Adrenal gland (tissue), 12 donors: Measurements from ENCODE around the gene GFOD2. TPM values are rescaled to one million over a fixed set of nuclear protein-coding genes. Genes with fewer than 3 reads are reported as not detected.
A peak's percentile ranks its signal among the peaks of the same experiment; 100 is the strongest.

Source experiments
- DNase-seq, 7 donors: peaks; one replicate each; pipeline ENCODE4 v3.0.0-alpha.2; 2019 to 2020
- H3K27ac ChIP-seq, 5 donors: fragments of 200-600 bp; sonication (generic) in 4 of 5; 1 replicate in 3 of 5; 2 replicates in 2 of 5; pipeline versions ENCODE4 v1.5.1 to v1.8.0; 2016 to 2020; ENCODE audit warnings: mild to moderate bottlenecking in 1 of 5
- H3K27me3 ChIP-seq: fragments of 200-600 bp; 2 replicates; pipeline ENCODE4 v1.8.0; 2021
- H3K36me3 ChIP-seq, 2 donors: fragments of 200-600 bp; replicated peaks in 1 of 2; 1 replicate in 1 of 2; 2 replicates in 1 of 2; pipeline versions ENCODE4 v1.5.1 to v1.8.0; 2018 to 2022
- H3K4me1 ChIP-seq, 2 donors: fragments of 200-600 bp; replicated peaks in 1 of 2; 1 replicate in 1 of 2; 2 replicates in 1 of 2; pipeline versions ENCODE4 v1.5.1 to v1.8.0; 2018 to 2021
- H3K4me3 ChIP-seq, 4 donors: fragments of 200-600 bp; sonication (generic) in 3 of 4; one replicate each; pipeline ENCODE4 v1.5.1; 2016 to 2018
- H3K9me3 ChIP-seq, 3 donors: fragments of 200-600 bp; sonication (generic) in 1 of 3; replicated peaks in 1 of 3; 1 replicate in 2 of 3; 2 replicates in 1 of 3; pipeline versions ENCODE4 v1.5.1 to v1.8.0; 2016 to 2021
- POLR2A ChIP-seq, 2 donors: fragments of 450-650 bp; IDR thresholded peaks; one replicate each; pipeline ENCODE4 v1.6.1; 2017; ENCODE audit warnings: antibody characterized with exemption in 2 of 2, mild to moderate bottlenecking in 2 of 2, moderate library complexity in 1 of 2
- WGBS, 4 donors: extraction: QIAGEN DNeasy Blood & Tissue Kit in 2 of 4; methylation state at CpG; one replicate each; pipeline versions ENCODE4 v1.1.5 to v1.1.7; 2013 to 2017; 5-methylcytosine and 5-hydroxymethylcytosine counted together
- intact Hi-C, 2 donors: fragments of 100-400 bp; cut with DNase I; formaldehyde crosslinking; loops; one replicate each; pipeline versions ENCODE4 v1.14.1 to v1.15.0; 2022 to 2023
- polyA plus RNA-seq, 3 donors: library from polyadenylated mRNA; stranded (reverse); fragments of 200-250 nt in 2 of 3; fragments of 350-450 nt in 1 of 3; fragmentation: Illumina TruSeq in 1 of 3; extraction: RNeasy Lipid Tissue Mini Kit (QIAGEN cat#74804) in 1 of 3; gene quantifications; one replicate each; pipeline ENCODE4 v1.2.3, GENCODE V29; 2013 to 2014
- total RNA-seq, 9 donors: library from RNA; depleted of rRNA in 4 of 9; stranded (reverse); fragments of >200 nt in 4 of 9; fragments of 120-200 nt in 1 of 9; fragmentation: NEBNext Ultra II Directional in 1 of 9; extraction: Animal tissue kit (Norgen Biotek cat#: 25700) in 1 of 9; gene quantifications; one replicate each; pipeline versions ENCODE4 v1.1.0 to v1.2.4, GENCODE V29; 2013 to 2023
- TF ChIP-seq, protein P1 (sequence below), 6 experiments: fragments of 450-650 bp in 4 of 6; fragments of 200-600 bp in 2 of 6; sonication (generic) in 1 of 6; IDR thresholded peaks; 1 replicate in 5 of 6; 2 replicates in 1 of 6; pipeline versions ENCODE4 v1.5.1 to v1.8.0; 2016 to 2021; ENCODE audit warnings: antibody characterized with exemption in 6 of 6, mild to moderate bottlenecking in 2 of 6, moderate library complexity in 1 of 6
- donor health status: healthy with polysubstance abuse.
- donor health status: Bipolar disorder and iron deficiency.
- donor health status: DM: yes; HTN: yes; CAD: no.
- donor health status: DM: no; HTN: no; CAD: no.
- donor health status: DM: no; HTN: no; CAD: no.
- donor health status: DM: yes; HTN: yes; CAD: no.

The GFOD2 gene
- total and polyA plus RNA-seq, 12 donors = 14.2 to 43.5 (median 16.7) TPM

DNA sequence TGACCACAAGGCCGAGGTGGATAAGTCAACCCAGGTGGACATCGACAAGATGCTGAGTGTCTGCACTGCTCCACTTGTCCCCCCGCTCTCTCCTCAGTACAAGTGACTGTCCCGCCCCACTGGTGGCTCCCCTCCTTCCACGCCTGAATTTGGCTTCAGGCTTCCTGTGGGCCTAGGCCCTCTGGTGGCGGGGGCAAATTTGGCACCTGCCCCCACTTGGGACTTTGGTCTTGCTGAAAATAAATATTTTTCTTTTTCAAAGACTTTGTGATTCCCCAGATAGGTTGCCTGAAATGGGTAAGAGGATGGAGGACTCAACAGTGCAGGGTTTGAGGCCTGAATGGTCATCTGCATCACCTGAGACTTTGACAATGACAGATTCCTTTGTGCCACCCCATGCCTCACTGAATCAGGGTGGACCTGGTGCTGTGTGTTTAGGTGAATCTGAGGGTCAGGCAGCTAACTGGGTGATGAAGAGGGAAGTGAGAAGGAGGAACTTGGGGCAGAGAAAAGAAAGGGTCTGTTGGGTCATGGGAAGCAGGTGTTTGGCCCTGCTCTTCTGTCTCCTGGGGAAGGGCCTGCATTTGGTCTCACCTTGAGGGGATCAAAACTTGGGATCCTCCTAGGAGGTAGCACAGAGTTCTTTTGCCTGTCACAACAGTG is 50.5 kb downstream of the GFOD2 start:
- Histone ChIP-seq H3K9me3 (no peaks in the 10 kb centered on the region), H3K36me3 (no peaks in the 10 kb centered on the region), H3K4me1 (peaks cover 15 to 39% of the 10 kb centered on the region in 2 donors), H3K27ac (peak overlapping the region in 2 of 5 donors; percentile 85 to 91), H3K27me3 (no peaks in the 10 kb centered on the region), H3K4me3 (no peak overlapping the region)
- WGBS, 4 donors = 84 to 93% (median 89%) methylated on average over 6 of the region's 6 CpGs
- intact Hi-C loops = loop anchor here in 1 of 2 donors (5.0 kb wide), 1 partner anchor 134 kb away; no protein-coding TSS in a partner anchor
- no peak for DNase-seq
- no peak for TF ChIP-seq POLR2A (IDR thresholded peaks at IDR 0.05)
- TF ChIP-seq, protein P1, sequence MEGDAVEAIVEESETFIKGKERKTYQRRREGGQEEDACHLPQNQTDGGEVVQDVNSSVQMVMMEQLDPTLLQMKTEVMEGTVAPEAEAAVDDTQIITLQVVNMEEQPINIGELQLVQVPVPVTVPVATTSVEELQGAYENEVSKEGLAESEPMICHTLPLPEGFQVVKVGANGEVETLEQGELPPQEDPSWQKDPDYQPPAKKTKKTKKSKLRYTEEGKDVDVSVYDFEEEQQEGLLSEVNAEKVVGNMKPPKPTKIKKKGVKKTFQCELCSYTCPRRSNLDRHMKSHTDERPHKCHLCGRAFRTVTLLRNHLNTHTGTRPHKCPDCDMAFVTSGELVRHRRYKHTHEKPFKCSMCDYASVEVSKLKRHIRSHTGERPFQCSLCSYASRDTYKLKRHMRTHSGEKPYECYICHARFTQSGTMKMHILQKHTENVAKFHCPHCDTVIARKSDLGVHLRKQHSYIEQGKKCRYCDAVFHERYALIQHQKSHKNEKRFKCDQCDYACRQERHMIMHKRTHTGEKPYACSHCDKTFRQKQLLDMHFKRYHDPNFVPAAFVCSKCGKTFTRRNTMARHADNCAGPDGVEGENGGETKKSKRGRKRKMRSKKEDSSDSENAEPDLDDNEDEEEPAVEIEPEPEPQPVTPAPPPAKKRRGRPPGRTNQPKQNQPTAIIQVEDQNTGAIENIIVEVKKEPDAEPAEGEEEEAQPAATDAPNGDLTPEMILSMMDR (IDR thresholded peaks at IDR 0.05) = no peak

DNA sequence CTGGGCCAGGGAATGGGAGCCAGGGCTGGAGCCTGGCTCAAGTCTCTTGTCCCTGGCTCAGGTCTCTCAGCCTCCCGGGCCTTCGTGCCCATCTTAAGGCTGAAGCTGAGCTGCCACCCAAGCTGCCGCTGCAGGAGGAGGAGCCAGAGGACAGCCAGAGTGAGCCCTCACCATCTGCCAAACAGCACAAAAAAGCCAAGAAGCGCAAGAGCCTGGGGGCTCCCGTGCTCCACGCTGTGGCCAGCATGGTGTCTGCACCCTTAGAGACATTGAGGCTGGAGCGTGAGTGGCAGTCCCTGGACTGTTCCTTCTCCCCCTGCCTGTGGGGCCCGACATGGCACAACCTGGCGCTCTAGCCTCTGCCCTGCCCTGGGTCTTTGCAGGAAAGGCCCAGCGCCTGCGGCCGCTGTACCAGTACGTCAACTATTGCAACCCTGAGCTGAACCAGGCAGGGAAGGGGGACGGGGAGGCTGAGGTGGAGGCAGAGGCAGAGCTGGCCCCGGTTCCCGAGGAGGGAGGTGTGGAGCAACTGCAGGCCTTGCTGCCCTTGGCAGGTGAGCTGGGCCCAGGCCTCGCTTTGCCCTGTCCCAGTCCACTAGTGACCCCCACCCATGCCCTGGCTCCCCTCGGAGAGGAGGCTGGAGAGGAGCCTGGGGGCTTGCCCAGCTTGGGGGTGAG is 51.2 kb downstream of the GFOD2 start:
- DNase-seq = peak; percentile 84 to 98 (median 94)
- Histone ChIP-seq H3K4me3 (peak overlapping the region in 1 of 4 donors; percentile 65), H3K36me3 (peaks cover 0 to 2% of the 10 kb centered on the region in 2 donors), H3K27me3 (no peaks in the 10 kb centered on the region), H3K9me3 (no peaks in the 10 kb centered on the region), H3K4me1 (peaks cover 10 to 32% of the 10 kb centered on the region in 2 donors), H3K27ac (peak overlapping the region in 4 of 5 donors; percentile 77 to 91 (median 86))
- intact Hi-C loops = loop anchor here in 1 of 2 donors (5.0 kb wide), 1 partner anchor 134 kb away; no protein-coding TSS in a partner anchor
- WGBS, 4 donors = 11 to 43% (median 19%) methylated on average over 3 to 18 of the region's 18 CpGs
- TF ChIP-seq, protein P1 (IDR thresholded peaks at IDR 0.05) = peak; percentile 66 to 98 (median 96)
- peak in 1 of 2 donors; percentile 55 for TF ChIP-seq POLR2A (IDR thresholded peaks at IDR 0.05)

DNA sequence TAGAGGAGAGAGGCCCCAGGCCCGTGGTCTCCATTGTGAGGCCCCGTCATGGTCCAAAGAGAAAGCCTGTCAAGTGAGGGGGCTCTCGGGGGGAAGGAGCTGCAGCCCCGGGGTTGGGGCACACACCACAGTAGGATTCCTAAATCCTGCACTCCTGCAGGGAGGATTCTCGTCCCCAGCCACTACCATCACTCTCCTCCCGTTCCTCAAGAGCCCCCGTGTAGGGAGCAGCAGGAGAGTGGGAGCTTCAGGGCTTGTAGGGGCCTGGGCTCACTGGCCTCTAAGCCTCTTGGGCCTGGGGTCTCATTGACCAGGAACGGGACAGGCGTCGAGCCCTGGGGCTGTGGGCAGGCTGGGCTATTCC is 51.7 kb downstream of the GFOD2 start:
- TF ChIP-seq, protein P1 (IDR thresholded peaks at IDR 0.05) = no peak
- no peak for TF ChIP-seq POLR2A (IDR thresholded peaks at IDR 0.05)
- Histone ChIP-seq H3K27ac (peak overlapping the region; percentile 77 to 91 (median 85)), H3K36me3 (peaks cover 0 to 8% of the 10 kb centered on the region in 2 donors), H3K9me3 (no peaks in the 10 kb centered on the region), H3K4me1 (peaks cover 10 to 27% of the 10 kb centered on the region in 2 donors), H3K4me3 (peak overlapping the region in 2 of 4 donors; percentile 65 to 86), H3K27me3 (no peaks in the 10 kb centered on the region)
- WGBS, 4 donors = 20 to 44% (median 39%) methylated on average over 2 to 10 of the region's 10 CpGs
- no peak for DNase-seq
- intact Hi-C loops = loop anchor here in 1 of 2 donors (5.0 kb wide), 1 partner anchor 135 kb away; no protein-coding TSS in a partner anchor
